Measurements from ENCODE around the gene UNC119B.
"Not testable (repeated sequence)": the region's sequence is repeated elsewhere in the genome, so short reads cannot be mapped to it uniquely, and the experiment has no call there.

UNC119B gene

DNA sequence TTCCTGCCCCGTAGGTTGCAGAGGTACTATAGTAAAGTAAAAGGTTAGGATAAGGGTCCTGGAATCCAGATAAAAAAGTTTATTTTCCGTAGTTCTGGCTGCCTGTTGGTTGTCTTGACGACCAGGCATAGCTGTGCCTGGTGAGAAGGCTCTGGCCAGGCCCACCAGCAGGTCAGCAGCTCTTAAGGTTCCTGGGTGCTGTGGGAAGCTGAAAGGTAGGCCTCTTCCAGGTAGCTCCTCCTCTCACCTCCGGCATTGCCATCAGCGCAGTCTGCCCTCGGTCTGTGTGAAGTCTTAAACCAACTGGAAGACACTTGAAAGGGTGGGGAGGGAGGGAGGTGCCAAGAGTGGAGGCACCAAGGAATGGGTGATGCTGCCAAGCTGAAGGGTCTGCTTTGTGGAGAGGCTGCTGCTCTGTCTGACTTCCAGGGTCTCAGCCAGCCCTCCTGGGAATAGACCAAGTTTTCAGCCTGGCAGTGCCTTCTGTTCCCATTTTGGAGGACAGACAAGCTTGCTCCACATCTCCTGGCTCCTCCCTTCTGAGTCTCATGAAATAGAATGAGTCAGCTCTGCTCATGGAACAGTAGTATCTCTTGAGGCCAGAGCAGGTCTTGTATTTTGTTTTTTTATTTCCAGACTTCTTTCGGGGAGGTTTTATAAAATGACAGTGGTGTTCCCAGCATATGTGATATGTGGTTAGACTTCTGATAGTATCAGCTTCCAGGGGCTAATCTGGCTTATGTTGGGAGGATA lies 10.2 kb downstream of the UNC119B start:
- DNase-seq: no peak

GRCh38 chr12:120720987-120721801 lies 10.9 kb downstream of the UNC119B start:
- DNase-seq: no peak

DNA sequence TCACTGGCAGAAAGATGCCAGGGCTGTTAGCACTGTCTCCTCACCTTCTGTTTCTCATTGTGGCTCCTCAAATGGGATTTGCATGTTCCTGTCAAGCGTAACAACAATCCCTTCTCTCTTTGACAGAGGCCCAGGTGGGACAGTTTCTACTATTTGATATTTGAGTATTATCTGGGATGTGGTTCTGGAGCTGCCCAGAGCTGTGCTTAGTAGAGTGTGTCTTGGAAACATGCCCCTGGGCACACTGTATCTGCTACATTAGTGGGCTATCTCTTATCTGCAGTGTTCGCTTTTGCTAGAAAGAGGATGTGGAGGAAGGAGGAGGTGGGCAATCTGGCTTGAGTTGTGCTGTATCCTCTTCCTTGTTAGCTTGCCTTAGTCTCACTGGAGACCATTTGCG lies 11.6 kb downstream of the UNC119B start:
- no peak for DNase-seq

- DNase-seq: no peak
Observed at GRCh38 chr12:120722784-120723183, 12.5 kb downstream of the UNC119B start.

DNA sequence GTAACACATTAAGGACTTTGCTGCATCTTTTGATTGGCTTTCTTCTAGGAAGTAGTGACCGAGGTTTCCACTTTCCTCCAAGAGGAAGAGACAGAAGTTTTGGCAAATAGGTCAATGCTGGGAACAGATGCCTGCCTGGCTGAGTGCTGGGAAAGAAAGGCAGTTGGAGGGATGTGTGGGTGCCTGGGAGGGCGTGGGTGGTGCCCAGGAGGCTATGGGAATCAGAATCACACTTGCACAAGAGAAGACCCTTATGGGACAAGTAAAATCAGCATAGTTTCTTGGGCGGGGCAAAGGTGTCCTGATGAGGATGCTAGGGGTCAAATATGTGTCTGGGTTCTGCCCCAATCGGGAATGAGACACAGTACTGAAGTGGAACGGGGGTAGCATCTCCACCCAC lies 14.5 kb downstream of the UNC119B start:
- DNase-seq: no peak

DNA sequence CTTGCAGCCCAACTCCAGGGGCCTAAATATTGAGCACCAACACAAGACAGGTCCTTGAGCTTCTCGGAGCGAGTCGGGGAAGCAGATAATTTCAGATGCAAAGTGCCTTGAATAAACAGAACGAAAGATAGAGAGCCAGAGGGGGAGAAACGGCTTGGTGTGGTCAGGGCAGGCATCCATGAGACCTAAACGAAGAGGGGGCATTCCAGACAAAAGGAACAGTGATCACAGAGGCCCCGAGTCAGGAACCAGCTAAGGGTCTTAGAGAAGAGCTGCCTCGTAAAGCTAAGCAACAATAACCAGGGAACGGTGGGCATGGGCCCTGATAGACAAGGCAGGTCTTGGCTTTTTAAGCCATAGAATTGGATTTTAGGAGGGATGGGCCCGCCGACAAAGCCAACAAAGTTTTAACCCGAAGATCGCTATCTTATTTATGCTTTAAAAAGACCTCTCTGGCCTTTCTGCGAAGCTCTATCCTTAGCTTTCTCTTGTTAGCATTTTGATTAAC lies 14.9 kb downstream of the UNC119B start:
- no peak for DNase-seq

DNA sequence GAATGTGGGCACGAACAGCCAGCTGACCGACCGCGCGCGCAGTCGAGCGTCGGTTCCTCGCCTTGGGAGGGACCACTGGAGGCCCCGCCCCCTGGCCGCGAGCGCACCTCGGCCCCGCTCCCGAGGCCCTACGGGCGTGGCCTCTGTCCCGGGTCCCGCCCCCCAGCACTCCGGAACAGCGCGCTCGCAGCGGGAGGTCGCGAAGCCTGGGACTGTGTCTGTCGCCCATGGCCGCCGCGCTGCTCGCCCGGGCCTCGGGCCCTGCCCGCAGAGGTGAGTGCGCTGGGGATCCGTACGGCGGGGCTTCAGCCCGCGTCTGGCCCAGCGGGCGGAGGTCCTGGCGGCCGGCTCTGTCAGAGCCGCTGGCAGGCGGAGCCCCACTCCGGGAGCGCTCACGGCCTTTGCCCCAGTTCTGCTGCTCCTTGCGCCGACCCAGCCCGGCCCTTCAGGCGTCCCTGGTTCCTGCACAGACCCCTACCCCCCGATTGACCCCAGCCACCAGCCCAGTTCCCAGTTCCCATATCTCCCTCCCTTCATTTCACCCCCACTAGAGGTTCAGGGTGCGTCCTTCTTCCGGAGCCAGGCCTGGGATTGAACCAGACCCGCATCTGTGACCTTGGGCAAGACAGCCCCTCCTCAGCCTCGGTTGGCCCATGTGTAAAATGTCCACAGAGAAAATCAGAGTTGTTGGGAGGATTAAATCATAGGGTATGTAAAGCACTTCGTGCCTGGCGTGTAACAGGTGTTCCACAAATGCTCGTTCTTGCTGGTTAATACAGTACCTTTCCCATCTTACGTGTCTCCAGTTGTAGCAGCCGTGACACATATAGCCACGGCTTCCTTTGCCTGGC lies 15.6 kb downstream of the UNC119B start, which contains the start of gene ACADS:
ACADS (plus strand) TSS at position 168 of the 851 bp plus-strand sequence; CDS start at position 228, 60 bp downstream.
- DNase-seq: peak; percentile 87

GRCh38 chr12:120726510-120726793 lies 16.2 kb downstream of the UNC119B start:
- DNase-seq: no peak

DNA sequence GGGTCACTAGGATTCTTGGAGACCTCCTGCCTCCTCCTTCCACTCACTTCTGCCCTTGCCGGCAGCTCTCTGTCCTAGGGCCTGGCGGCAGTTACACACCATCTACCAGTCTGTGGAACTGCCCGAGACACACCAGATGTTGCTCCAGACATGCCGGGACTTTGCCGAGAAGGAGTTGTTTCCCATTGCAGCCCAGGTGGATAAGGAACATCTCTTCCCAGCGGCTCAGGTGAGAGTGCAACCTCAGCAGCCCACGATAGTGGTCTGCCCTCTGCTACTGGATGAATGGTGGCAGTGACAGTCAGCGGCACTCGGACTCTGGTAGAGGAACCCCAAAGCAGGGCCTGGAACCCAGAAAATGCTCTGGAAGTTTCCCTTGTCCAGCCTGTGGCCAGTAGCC lies 16.7 kb downstream of the UNC119B start:
- DNase-seq: no peak

DNA sequence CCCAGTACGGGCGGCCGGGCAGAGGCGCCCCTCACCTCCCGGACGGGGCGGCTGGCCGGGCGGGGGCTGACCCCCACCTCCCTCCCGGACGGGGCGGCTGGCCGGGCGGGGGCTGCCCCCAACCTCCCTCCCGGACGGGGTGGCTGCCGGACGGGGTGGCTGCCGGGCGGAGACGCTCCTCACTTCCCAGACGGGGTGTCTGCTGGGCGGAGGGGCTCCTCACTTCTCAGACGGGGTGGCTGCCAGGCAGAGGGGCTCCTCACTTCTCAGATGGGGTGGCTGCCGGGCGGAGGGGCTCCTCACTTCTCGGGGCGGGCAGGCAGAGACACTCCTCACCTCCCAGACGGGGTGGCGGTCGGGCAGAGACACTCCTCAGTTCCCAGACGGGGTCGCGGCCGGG lies 21.9 kb downstream of the UNC119B start:
- DNase-seq: not testable (repeated sequence)

GRCh38 chr12:120733574-120733973 lies 23.3 kb downstream of the UNC119B start:
- DNase-seq: no peak

- no peak for DNase-seq
Observed at GRCh38 chr12:120734210-120734609, 24.0 kb downstream of the UNC119B start.

DNA sequence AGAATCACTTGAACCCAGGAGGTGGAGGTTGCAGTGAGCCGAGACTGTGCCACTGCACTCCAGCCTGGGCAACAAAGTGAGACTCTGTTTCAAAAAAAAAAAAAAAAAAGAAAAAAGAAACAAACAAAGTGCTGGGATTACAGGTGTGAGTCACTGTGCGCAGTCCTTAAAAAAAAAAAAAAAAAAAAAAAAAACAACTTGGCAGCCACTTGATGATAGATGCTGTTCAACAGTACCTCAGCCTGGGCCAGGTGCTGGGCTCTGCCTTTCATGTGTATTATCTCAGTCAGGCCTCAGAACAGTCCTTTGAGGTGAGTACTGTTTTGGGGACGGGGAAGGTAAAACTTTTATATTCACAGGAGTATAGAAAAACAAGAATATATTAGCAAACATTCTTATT lies 24.9 kb downstream of the UNC119B start:
- no peak for DNase-seq

DNA sequence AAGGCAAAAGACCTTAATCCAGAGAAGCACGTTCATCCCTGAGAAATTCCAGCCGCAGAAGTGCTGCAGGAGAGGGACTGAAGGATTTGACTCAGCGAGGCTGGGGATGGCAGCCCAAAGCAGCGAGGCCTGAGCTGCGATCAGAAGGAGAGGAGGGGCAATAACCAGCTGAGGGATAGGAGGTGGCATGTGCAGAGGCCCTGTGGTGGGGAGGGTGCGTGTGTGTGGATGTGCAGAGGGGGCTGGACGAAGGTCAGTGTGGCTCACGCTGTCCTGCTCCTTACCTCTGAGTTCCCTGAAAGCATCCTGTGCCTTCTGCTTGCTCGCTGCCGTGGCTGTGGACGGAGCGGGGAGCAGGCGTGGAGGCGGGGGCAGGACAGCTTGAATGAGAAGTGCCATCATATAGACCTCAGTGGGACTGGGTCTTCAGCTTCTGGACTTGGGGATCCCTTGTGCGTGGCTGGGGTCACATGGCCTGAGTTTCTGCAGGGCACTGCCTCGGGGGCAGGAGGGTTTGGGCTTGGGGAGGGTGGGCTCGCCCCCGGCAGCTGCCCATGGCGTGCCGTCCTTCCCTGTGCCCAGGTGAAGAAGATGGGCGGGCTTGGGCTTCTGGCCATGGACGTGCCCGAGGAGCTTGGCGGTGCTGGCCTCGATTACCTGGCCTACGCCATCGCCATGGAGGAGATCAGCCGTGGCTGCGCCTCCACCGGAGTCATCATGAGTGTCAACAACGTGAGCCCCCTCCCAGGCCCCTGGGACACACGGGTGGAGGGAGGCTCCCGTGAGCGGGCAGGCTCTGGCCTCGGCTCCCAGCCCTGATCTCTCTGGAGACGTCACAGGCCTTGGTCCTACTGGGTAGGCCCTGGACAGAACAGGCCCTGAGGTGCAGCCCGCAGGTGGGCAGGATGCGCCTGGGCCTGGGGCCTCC lies 26.4 kb downstream of the UNC119B start:
- no peak for DNase-seq

DNA sequence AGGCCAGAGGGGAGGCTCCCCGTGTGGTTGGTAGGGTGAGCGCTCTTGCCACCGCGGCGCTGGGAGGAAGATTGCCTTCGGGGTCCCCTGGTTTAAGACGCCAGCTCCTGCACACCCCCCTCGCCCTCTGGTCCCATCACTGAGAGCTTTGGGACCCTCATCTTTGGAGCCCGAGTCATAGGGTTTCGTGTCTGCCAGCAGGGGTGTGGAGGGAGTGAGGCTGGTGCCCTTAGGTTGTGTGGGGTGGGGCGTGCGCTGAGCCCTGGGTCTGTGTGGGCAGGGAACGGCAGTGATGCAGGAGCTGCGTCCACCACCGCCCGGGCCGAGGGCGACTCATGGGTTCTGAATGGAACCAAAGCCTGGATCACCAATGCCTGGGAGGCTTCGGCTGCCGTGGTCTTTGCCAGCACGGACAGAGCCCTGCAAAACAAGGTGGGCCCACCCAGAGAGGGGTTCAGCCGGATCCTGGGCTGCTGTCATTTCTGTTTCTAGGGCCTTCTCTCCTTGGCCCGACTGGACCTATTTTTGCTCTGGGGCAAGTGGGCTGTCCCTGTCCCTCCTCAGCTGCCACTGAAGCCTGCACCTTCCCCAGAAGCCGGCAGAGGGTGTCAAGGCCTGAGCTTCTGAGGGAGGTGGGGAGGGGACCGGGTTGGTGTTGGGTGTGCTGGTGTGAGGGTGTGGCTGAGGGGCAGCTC lies 27.4 kb downstream of the UNC119B start:
- DNase-seq: no peak

DNA sequence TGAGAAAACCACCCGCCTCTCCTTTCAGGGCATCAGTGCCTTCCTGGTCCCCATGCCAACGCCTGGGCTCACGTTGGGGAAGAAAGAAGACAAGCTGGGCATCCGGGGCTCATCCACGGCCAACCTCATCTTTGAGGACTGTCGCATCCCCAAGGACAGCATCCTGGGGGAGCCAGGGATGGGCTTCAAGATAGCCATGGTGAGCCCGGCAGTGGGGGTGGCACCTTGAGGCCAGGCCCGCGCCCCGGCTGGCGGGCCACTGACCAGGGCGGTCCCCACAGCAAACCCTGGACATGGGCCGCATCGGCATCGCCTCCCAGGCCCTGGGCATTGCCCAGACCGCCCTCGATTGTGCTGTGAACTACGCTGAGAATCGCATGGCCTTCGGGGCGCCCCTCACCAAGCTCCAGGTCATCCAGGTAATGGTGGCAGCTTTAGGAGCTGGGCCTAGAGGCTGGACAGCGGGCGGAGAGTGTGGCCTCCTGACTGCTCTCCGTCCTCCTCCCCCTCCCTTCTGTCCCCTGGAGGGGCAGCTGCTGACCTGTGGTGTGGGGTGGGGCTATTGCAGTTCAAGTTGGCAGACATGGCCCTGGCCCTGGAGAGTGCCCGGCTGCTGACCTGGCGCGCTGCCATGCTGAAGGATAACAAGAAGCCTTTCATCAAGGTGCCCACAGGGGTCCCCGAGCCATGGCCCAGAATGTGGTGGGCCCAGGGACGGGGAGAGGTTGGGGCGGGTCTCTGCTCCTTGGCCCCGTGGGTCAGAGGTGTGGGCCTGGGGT lies 28.2 kb downstream of the UNC119B start:
- no peak for DNase-seq

DNA sequence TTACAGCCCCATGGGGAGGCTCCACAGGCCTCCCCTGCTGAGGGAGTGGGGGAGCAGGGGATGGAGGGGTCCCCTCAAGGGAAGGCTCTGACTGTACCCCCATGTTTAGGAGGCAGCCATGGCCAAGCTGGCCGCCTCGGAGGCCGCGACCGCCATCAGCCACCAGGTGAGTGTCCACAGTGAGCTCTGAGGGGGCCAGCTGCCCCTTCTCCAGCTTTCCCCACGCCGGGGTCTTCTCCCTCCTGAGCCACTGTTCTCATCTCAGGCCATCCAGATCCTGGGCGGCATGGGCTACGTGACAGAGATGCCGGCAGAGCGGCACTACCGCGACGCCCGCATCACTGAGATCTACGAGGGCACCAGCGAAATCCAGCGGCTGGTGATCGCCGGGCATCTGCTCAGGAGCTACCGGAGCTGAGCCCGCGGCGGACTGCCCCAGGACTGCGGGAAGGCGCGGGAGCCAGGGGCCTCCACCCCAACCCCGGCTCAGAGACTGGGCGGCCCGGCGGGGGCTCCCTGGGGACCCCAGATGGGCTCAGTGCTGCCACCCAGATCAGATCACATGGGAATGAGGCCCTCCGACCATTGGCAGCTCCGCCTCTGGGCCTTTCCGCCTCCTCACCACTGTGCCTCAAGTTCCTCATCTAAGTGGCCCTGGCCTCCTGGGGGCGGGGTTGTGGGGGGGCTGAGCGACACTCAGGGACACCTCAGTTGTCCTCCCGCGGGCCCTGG lies 28.9 kb downstream of the UNC119B start:
- DNase-seq: no peak

- no peak for DNase-seq
Observed at GRCh38 chr12:120739821-120740613, 29.8 kb downstream of the UNC119B start.

DNA sequence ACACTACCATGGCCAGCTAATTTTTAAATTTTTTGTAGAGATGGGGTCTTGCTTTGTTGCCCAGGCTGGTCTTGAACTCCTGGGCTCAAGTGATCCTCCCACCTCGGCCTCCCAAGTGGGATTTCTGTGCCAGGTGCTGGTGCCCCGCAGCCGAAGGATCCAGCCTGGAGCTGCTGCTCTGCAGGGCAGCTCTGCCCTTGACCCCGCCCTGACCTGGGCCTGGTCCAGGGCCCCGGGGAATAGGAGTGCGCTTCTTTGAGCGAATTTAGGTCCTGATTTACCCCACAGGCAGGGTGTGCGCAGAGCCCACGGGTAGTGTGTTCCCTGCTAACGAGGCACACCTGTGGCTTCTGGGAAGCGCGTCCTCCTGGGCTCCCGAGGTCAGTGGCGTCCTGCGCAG lies 30.6 kb downstream of the UNC119B start:
- no peak for DNase-seq

All from left hindlimb (tissue), 1 donor.